IMR-90 (cell line): ENCODE results near the gene RPS6KL1.

Experiments used
- BHLHE40 ChIP-seq: fragments of 150-350 bp; IDR thresholded peaks from 2 replicates; pipeline ENCODE4 v1.6.1; 2016; ENCODE audit warnings: mild to moderate bottlenecking, low read depth, low read length
- CTCF ChIP-seq: conservative IDR thresholded peaks from 2 replicates; pipeline ENCODE4 v1.5.1; 2012; ENCODE audit warnings: mild to moderate bottlenecking, low read depth, low read length, improper control_type of control experiment
- RFX5 ChIP-seq: IDR thresholded peaks from 2 replicates; pipeline ENCODE4 v1.8.0; 2012; ENCODE audit warnings: low read depth, mild to moderate bottlenecking, low read length, moderate library complexity
- SMC3 ChIP-seq: fragments of 150-350 bp; IDR thresholded peaks from 2 replicates; pipeline ENCODE4 v1.6.1; 2016; ENCODE audit warnings: low read depth, mild to moderate bottlenecking, antibody characterized with exemption, low read length, moderate library complexity

GRCh38 chr14:74934041-74934440 lies 11.0 kb upstream of the RPS6KL1 start:
- no peak for TF ChIP-seq CTCF
- TF ChIP-seq SMC3: no peak
- no peak for TF ChIP-seq BHLHE40
- TF ChIP-seq RFX5: no peak
